Activated T-helper 9 cell treated with anti-CD3 and anti-CD28 coated beads, Interleukin-2, amount 50 U/mL, for 16 hours (primary cell): ENCODE results near the gene SLC66A1.

Source experiments
- DNase-seq: peaks from one replicate; pipeline ENCODE4 v3.0.0-alpha.2; 2020; ENCODE audit warnings: low read depth

Gene SLC66A1

GRCh38 chr1:19305880-19306279, 6.2 kb upstream of the SLC66A1 start:
- DNase-seq: no peak

- no peak for DNase-seq
These were observed 5.2 kb upstream of the SLC66A1 start for GRCh38 chr1:19306941-19307340.

- DNase-seq: no peak
These were observed 4.2 kb upstream of the SLC66A1 start for GRCh38 chr1:19307794-19308508.

- DNase-seq: no peak
These were observed 3.6 kb upstream of the SLC66A1 start for GRCh38 chr1:19308509-19308907.

GRCh38 chr1:19309123-19309813, 2.9 kb upstream of the SLC66A1 start:
- no peak for DNase-seq

- no peak for DNase-seq
These were observed 2.1 kb upstream of the SLC66A1 start for GRCh38 chr1:19310061-19310460.

- DNase-seq: no peak
These were observed 1.2 kb upstream of the SLC66A1 start for GRCh38 chr1:19310720-19311502.

- no peak for DNase-seq
These were observed 609 bp upstream of the SLC66A1 start for GRCh38 chr1:19311503-19311930.

GRCh38 chr1:19312782-19313635, 883 bp downstream of the SLC66A1 start:
- DNase-seq: no peak

- DNase-seq: no peak
These were observed 1.5 kb downstream of the SLC66A1 start for GRCh38 chr1:19313636-19313959.

- no peak for DNase-seq
These were observed 2.1 kb downstream of the SLC66A1 start for GRCh38 chr1:19313961-19314882.

- no peak for DNase-seq
These were observed 3.5 kb downstream of the SLC66A1 start for GRCh38 chr1:19315378-19316198.

GRCh38 chr1:19317126-19317910, 5.2 kb downstream of the SLC66A1 start:
- no peak for DNase-seq

GRCh38 chr1:19319196-19319595, 7.1 kb downstream of the SLC66A1 start:
- DNase-seq: no peak

GRCh38 chr1:19321071-19321470, 8.9 kb downstream of the SLC66A1 start:
- DNase-seq: no peak

- no peak for DNase-seq
These were observed 10.4 kb downstream of the SLC66A1 start for GRCh38 chr1:19322481-19322880.

GRCh38 chr1:19323987-19324664, 12.0 kb downstream of the SLC66A1 start:
- no peak for DNase-seq

GRCh38 chr1:19324665-19324990, 12.5 kb downstream of the SLC66A1 start:
- no peak for DNase-seq
